Calu3 (cell line): Measurements from ENCODE around the gene EPAS1. TPM values are rescaled to one million over a fixed set of nuclear protein-coding genes. Genes with fewer than 3 reads are reported as not detected.

ENCODE experiments used
- BruUV-seq: library from RNA; stranded (reverse); fragments of 400-500 nt; replicated peaks from 2 replicates; lab custom pipeline; 2021; lab: Mats Ljungman, UMichigan
- CTCF ChIA-PET: fragments of 300-600 bp; sonication (Branson Sonifier 250); formaldehyde crosslinking; loops from one replicate; lab custom pipeline; 2022; ENCODE audit warnings: antibody characterized with exemption; lab: Charles Lee
- DNase-seq: peaks from one replicate; pipeline ENCODE4 v3.0.0; 2022
- H3K27ac Mint-ChIP-seq: one replicate; pipeline ENCODE4 v1.8.0; 2022; ENCODE audit warnings: mixed read lengths; ENCODE audit not compliant: unreplicated experiment
- H3K27me3 Mint-ChIP-seq: one replicate; pipeline ENCODE4 v1.8.0; 2022; ENCODE audit warnings: mixed read lengths; ENCODE audit not compliant: unreplicated experiment
- H3K36me3 Mint-ChIP-seq: one replicate; pipeline ENCODE4 v1.8.0; 2022; ENCODE audit warnings: mild to moderate bottlenecking, moderate library complexity, mixed read lengths; ENCODE audit not compliant: insufficient read depth, unreplicated experiment
- H3K4me1 Mint-ChIP-seq: one replicate; pipeline ENCODE4 v1.8.0; 2022; ENCODE audit warnings: mild to moderate bottlenecking, low read depth, mixed read lengths; ENCODE audit not compliant: unreplicated experiment
- H3K4me3 Mint-ChIP-seq: one replicate; pipeline ENCODE4 v1.8.0; 2022; ENCODE audit warnings: mild to moderate bottlenecking, low read depth, moderate library complexity, mixed read lengths; ENCODE audit not compliant: unreplicated experiment
- H3K9me3 Mint-ChIP-seq: one replicate; pipeline ENCODE4 v1.8.0; 2022; ENCODE audit warnings: low read depth, mixed read lengths; ENCODE audit not compliant: unreplicated experiment
- intact Hi-C: fragments of 100-400 bp; cut with micrococcal nuclease; formaldehyde crosslinking; loops from one replicate; pipeline ENCODE4 v1.10.0; 2022; ENCODE audit not compliant: unreplicated experiment
- total RNA-seq: library from RNA; stranded (reverse); gene quantifications from 2 replicates; pipeline ENCODE4 v1.2.3, GENCODE V29; 2022
- TF ChIP-seq, protein P1 (sequence below): fragments of 200-600 bp; IDR thresholded peaks from one replicate; pipeline ENCODE4 v1.8.0; 2022; ENCODE audit warnings: antibody characterized with exemption; ENCODE audit not compliant: unreplicated experiment

The EPAS1 gene
- total RNA-seq, 1 experiment from 2014 or later, result 18.5 TPM

DNA sequence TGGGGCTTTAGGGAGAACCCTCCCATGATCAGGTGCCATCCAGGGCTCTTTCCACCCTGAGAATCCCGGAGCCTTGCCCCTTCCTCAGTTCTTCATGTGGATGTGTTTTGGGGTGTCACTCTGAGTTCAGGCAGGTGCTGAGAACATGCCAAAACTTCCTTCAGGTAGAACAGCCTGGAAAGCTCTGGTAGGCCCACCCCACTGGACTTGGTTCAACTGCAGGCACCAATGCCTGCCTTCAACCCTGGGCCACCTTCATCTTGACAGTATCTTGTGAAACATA lies 85.8 kb downstream of the EPAS1 start:
- Mint-ChIP-seq H3K27ac (no peak overlapping the region), H3K4me1 (no peaks in the 10 kb centered on the region), H3K4me3 (no peak overlapping the region), H3K36me3 (no peaks in the 10 kb centered on the region), H3K9me3 (no peaks in the 10 kb centered on the region), H3K27me3 (no peaks in the 10 kb centered on the region)
- DNase-seq, result no peak
- CTCF ChIA-PET, result no interaction called here
- intact Hi-C loops, result no loop called here
- TF ChIP-seq, protein P1, sequence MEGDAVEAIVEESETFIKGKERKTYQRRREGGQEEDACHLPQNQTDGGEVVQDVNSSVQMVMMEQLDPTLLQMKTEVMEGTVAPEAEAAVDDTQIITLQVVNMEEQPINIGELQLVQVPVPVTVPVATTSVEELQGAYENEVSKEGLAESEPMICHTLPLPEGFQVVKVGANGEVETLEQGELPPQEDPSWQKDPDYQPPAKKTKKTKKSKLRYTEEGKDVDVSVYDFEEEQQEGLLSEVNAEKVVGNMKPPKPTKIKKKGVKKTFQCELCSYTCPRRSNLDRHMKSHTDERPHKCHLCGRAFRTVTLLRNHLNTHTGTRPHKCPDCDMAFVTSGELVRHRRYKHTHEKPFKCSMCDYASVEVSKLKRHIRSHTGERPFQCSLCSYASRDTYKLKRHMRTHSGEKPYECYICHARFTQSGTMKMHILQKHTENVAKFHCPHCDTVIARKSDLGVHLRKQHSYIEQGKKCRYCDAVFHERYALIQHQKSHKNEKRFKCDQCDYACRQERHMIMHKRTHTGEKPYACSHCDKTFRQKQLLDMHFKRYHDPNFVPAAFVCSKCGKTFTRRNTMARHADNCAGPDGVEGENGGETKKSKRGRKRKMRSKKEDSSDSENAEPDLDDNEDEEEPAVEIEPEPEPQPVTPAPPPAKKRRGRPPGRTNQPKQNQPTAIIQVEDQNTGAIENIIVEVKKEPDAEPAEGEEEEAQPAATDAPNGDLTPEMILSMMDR, result no peak
- BruUV-seq, result no TSS peak

DNA sequence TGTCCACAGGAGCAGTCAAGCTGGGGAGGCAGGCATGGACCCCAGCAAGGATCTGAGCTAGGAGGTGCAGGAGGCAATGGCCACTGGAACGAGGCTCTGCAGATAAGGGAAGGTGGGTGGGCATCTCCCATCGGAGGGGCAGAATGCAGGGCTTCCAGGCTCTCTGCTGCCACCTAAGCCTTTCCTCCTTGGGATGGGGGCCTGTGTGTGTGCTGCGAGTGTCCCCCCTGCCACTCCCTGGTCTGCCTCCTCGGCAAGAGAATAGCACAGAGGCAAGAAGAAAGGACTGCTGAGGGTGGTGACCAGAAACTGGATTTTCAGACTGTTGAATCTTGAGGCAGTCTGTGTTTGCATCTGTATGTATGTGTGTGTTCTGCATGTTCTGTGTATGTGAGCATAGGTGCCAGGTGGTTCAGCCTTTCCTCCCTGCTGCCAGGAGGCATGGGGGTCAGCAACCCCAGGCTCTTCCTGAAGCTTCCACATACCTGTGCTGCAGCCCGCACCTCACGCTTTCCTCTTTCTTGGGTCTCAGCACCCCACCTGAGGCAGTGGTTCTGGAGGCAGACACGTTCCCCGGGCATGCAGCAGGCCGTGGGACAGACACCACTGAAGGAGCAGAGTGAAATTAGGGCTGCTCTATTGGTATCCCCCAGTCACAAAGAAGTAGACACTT lies 86.7 kb downstream of the EPAS1 start:
- DNase-seq, result no peak
- intact Hi-C loops, result no loop called here
- no peaks in the 10 kb centered on the region for H3K36me3 Mint-ChIP-seq
- TF ChIP-seq, protein P1, result no peak
- H3K27ac Mint-ChIP-seq, result no peak overlapping the region
- H3K9me3 Mint-ChIP-seq, result no peaks in the 10 kb centered on the region
- no peaks in the 10 kb centered on the region for H3K4me1 Mint-ChIP-seq
- no peaks in the 10 kb centered on the region for H3K27me3 Mint-ChIP-seq
- H3K4me3 Mint-ChIP-seq, result no peak overlapping the region
- no TSS peak for BruUV-seq
- CTCF ChIA-PET, result no interaction called here

DNA sequence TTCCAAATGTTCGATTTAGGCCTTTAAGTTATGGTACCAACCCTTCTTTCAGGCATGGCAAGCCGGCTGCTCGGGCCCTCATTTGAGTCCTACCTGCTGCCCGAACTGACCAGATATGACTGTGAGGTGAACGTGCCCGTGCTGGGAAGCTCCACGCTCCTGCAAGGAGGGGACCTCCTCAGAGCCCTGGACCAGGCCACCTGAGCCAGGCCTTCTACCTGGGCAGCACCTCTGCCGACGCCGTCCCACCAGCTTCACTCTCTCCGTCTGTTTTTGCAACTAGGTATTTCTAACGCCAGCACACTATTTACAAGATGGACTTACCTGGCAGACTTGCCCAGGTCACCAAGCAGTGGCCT lies 87.2 kb downstream of the EPAS1 start:
- Mint-ChIP-seq H3K36me3 (no peaks in the 10 kb centered on the region), H3K27me3 (no peaks in the 10 kb centered on the region), H3K4me3 (no peak overlapping the region), H3K4me1 (no peaks in the 10 kb centered on the region), H3K9me3 (no peaks in the 10 kb centered on the region), H3K27ac (no peak overlapping the region)
- TF ChIP-seq, protein P1, result no peak
- no peak for DNase-seq
- BruUV-seq, result no TSS peak
- CTCF ChIA-PET, result interaction anchor here (0.6 kb wide), 1 partner anchor 72 kb away, joined by 3 read pairs; no protein-coding TSS in a partner anchor
- intact Hi-C loops, result no loop called here

DNA sequence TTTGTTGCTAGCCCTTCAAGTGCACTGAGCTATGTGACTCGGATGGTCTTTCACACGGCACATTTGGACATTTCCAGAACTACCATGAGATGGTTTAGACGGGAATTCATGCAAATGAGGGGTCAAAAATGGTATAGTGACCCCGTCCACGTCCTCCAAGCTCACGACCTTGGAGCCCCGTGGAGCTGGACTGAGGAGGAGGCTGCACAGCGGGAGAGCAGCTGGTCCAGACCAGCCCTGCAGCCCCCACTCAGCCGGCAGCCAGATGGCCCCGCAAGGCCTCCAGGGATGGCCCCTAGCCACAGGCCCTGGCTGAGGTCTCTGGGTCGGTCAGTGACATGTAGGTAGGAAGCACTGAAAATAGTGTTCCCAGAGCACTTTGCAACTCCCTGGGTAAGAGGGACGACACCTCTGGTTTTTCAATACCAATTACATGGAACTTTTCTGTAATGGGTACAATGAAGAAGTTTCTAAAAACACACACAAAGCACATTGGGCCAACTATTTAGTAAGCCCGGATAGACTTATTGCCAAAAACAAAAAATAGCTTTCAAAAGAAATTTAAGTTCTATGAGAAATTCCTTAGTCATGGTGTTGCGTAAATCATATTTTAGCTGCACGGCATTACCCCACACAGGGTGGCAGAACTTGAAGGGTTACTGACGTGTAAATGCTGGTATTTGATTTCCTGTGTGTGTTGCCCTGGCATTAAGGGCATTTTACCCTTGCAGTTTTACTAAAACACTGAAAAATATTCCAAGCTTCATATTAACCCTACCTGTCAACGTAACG lies 88.8 kb downstream of the EPAS1 start:
- Mint-ChIP-seq H3K27me3 (peaks cover 5% of the 10 kb centered on the region), H3K9me3 (no peaks in the 10 kb centered on the region), H3K4me1 (no peaks in the 10 kb centered on the region), H3K4me3 (no peak overlapping the region), H3K36me3 (no peaks in the 10 kb centered on the region), H3K27ac (no peak overlapping the region)
- DNase-seq, result no peak
- TF ChIP-seq, protein P1, result no peak
- no TSS peak for BruUV-seq
- CTCF ChIA-PET, result no interaction called here
- intact Hi-C loops, result no loop called here
